Left cardiac atrium (tissue), 4 donors: Measurements from ENCODE around the gene SLCO3A1. TPM values are rescaled to one million over a fixed set of nuclear protein-coding genes. Genes with fewer than 3 reads are reported as not detected.
"Not testable (repeated sequence)": the region's sequence is repeated elsewhere in the genome, so short reads cannot be mapped to it uniquely, and the experiment has no call there.

Experiments
- ATAC-seq, 2 donors: fragments of 200-7000 bp; cut with Tn5 transposase; one replicate each; pipeline ENCODE4 v1.9.1; 2020; ENCODE audit warnings: mild to moderate bottlenecking in 2 of 2, moderate library complexity in 2 of 2
- DNase-seq: peaks from one replicate; pipeline ENCODE4 v3.0.0-alpha.2; 2020
- intact Hi-C, 2 donors: fragments of 100-400 bp; cut with DNase I; formaldehyde crosslinking; loops; one replicate each; pipeline versions ENCODE4 v1.14.1 to v1.15.1; 2022 to 2023
- total RNA-seq, 2 donors: library from RNA; stranded (reverse); fragmentation: NEBNext Ultra II Directional; extraction: Animal tissue kit (Norgen Biotek cat#: 25700); gene quantifications; one replicate each; pipeline ENCODE4 v1.2.1, GENCODE V29; 2021
- donor health status: DM: no; HTN: yes; CAD: no.
- donor health status: DM: no; HTN: yes; CAD: no; lungs with severe emphysema.
- donor health status: DM: yes; HTN: yes; CAD: no.
- donor health status: Dilated cardiomyopathy.

Gene SLCO3A1
- total RNA-seq, 2 donors from 2014 or later, result 37.8 to 47.7 TPM

DNA sequence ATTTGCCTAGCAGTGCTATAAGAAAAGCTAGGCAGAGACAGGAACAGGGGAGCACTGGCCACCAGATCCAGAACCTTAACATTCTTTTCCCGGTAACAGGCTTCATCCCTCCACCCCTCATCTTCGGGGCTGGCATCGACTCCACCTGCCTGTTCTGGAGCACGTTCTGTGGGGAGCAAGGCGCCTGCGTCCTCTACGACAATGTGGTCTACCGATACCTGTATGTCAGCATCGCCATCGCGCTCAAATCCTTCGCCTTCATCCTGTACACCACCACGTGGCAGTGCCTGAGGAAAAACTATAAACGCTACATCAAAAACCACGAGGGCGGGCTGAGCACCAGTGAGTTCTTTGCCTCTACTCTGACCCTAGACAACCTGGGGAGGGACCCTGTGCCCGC, 309.1 kb downstream of the SLCO3A1 start:
- ATAC-seq (no peak), DNase-seq (no peak)
- intact Hi-C loops, result no loop called here

DNA sequence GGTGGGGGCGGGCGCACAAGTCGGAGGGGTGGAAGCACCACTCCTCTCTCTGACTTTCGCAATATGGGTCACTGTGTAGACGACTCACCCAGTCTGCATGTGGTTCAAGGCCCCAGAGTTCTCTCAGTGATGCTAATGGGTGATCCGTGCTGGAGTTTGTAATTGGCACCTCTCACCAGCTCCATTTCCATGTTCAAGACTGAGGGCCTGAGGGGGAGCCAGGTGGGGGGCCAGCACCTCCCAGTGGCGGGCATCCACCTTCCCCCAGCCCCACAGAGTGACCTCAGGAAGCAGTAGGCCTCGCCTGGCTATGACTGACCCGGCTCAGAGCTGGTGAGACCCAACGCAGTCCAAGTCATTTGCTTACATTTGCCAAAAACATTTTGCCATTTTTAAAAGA, 310.1 kb downstream of the SLCO3A1 start:
- ATAC-seq (no peak), DNase-seq (no peak)
- intact Hi-C loops, result no loop called here

GRCh38 chr15:92164327-92165000, 311.0 kb downstream of the SLCO3A1 start:
- ATAC-seq (no peak), DNase-seq (no peak)
- intact Hi-C loops, result no loop called here

DNA sequence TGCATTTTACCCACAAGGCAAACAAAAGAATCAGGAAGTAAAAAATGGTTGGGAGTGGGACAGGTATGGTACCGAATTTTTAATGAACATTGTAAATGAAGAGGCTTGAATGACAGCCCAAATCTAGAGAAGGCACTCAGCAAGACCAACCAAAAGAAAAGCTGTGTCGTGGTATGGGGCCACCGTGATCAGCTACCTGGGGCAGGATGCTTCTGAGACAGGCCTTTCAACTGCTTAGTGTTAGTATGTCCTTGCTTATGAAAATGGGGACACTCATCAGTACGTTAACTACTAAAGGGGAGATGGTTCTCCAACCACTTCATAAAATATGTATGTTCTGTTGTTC, 311.5 kb downstream of the SLCO3A1 start:
- DNase-seq (no peak), ATAC-seq (no peak)
- intact Hi-C loops, result no loop called here

DNA sequence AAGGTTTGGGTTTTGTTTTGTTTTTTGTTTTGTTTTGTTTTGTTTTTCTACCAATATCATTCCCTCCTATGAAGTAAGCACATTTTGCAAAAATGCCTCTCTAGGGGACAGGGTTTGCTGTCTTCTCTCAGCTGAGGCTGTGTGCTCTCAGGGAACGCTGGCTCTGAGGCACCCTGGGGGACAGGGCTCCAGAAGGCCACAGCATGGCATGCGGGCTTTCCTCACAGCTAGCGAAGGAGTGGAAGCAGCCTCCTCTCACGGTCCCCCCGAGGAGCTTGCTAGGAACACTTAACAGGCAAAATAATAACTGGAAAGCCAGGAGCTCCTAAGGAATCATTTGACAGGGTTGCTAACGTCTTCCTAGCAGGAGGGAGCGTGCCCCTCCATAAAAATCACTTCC, 312.5 kb downstream of the SLCO3A1 start:
- DNase-seq, result no peak
- ATAC-seq, result no peak
- intact Hi-C loops, result no loop called here

DNA sequence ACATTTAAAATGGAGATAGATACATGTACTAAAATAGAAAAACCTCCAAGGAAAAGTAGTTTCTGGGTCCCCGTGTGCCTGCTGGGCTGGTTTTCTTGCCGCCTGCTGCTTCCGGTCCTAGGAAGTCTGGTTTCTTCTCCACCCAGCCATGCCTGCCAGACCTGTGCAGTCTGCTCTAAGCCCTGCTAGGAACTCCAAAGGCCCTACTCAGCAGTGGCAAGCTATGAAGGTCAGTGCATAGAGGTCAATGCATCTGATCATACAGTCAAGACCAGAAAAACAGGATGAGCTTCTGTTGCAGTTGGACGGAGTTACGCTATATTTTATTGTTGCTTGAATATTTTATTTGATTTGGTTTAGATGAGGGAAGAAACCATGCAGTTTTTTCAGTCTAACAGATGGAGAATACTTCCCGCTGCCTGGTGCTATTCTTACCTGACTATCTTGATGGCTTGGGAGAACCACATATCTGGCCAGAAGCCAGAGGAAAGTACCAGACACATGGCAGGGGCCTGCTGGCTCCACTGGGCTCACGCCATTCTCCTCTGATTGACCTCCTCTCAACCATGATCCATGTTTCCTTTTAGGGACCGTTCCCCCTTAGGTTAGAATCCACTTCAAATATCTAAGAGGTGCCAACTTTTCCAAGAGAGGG, 313.4 kb downstream of the SLCO3A1 start:
- DNase-seq, result no peak
- peak; percentile 73 to 85 for ATAC-seq
- intact Hi-C loops, result no loop called here

DNA sequence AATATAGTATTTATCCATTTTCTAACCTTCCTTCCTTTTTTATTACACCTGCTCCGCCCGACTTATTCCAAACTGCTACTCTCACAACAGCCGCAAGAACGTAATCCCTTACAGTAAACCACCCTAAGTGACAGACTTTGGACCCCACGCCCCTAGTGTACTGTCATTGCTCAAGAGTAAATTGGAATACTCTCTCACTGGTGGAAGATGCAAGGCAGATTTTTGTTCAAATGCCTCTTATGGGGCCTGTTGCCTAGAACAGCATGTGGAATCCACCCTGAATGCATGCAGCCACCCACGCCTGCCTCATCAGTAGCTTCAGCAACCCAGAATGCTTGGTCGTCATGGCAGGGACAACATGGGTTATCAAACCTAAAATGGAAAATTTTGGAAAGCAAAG, 313.9 kb downstream of the SLCO3A1 start:
- DNase-seq, result no peak
- ATAC-seq, result peak in 1 of 2 donors; percentile 16
- intact Hi-C loops, result no loop called here

- intact Hi-C loops, result no loop called here
- ATAC-seq, result no peak
- no peak for DNase-seq
Measured at GRCh38 chr15:92168066-92168683, 314.7 kb downstream of the SLCO3A1 start.

DNA sequence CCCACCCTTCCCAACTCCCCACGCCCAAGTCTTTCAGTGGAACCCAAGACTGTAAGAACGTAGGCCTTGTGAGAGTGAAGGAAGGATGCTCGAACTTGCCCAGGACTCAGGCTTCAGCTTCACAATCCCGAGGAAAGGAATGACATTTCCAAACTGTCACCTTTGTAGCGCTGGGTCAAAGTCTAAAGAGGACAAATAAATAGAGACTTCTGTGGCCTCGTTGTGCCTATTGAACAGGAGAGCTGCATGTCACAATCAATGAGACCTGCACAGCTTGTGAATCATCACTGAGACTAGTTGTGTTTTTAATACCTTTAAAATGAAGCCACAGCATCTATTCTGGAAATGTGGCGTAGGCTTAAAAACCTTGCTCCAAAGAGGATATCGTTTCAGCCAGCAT, 317.4 kb downstream of the SLCO3A1 start:
- ATAC-seq, result no peak
- no peak for DNase-seq
- intact Hi-C loops, result no loop called here

- ATAC-seq (no peak), DNase-seq (no peak)
- intact Hi-C loops, result no loop called here
Measured at GRCh38 chr15:92178911-92179310, 325.4 kb downstream of the SLCO3A1 start.

DNA sequence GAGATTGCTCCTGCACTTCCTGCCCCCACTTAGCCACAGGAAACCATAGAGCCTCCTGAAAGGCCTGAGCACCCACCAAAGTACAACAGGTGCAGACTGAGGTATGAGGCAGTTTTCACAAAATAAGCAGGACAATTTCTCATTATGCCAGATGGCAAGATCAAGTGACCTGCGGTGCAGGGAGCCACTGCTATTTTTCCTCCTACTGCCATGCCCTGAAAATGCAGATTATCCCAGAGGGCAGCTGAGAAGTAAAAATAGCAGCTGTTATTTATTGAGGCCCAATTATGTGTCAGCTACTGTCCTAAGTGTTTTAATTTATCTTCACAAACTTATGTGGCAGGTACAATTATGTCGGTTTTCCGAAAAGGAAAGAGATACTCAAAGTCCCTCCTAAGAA, 330.6 kb downstream of the SLCO3A1 start:
- intact Hi-C loops, result no loop called here
- ATAC-seq, result no peak

GRCh38 chr15:92184679-92185230, 331.2 kb downstream of the SLCO3A1 start:
- ATAC-seq (no peak), DNase-seq (no peak)
- intact Hi-C loops, result no loop called here

More for the DNA sequence above, 330.6 kb downstream of the SLCO3A1 start:
- no peak for DNase-seq

- DNase-seq (no peak), ATAC-seq (no peak)
- intact Hi-C loops, result no loop called here
Measured at GRCh38 chr15:92187975-92188374, 334.5 kb downstream of the SLCO3A1 start.

DNA sequence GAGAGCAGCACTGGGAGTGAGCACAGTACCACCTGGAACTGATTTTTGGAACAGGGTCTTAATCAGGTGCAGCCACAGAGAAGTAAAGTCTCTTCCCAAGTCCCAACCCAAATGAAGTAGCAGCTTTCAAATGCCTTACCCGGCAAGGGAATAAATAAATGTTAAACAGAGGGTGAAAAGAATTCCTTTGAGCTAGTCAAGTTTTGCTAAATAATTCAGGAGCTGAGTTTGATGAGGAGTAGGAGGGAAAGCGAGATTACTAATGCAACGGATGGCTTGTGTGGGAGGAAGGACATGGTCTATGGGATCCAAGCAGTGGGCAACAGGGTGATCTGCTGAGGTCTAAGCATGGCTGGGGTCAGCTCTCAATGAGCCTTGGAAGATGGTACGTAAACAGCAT, 335.7 kb downstream of the SLCO3A1 start:
- ATAC-seq (no peak), DNase-seq (no peak)
- intact Hi-C loops, result no loop called here

- intact Hi-C loops, result no loop called here
Measured at GRCh38 chr15:92195241-92195640, 341.7 kb downstream of the SLCO3A1 start.

DNA sequence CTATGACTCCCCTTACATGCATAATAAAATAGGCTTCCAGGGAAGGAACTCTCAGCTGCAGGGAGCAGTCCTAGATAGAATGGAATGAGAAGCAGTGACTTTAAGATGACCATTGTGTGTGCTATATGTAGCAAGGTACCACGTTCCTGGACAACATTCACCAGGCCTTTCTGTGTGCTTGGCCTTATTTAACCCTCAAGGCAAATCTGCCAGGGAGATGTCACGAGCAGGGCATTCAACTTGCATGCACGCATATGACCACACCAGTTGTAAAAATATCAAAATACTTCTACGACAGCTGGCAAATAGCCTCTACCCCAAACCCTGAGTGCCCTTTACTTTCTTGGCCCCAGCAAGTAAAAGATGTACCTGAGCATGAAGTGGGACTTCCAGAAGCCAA, 342.8 kb downstream of the SLCO3A1 start:
- DNase-seq, result no peak
- no peak for ATAC-seq
- intact Hi-C loops, result no loop called here

More at GRCh38 chr15:92195241-92195640, 341.7 kb downstream of the SLCO3A1 start:
- no peak for ATAC-seq
- DNase-seq, result no peak

GRCh38 chr15:92197746-92198145, 344.2 kb downstream of the SLCO3A1 start:
- intact Hi-C loops, result no loop called here
- no peak for ATAC-seq
- DNase-seq, result no peak

GRCh38 chr15:92200891-92201290, 347.4 kb downstream of the SLCO3A1 start:
- ATAC-seq, result no peak
- intact Hi-C loops, result loop anchor here in 1 of 2 donors (10.0 kb wide), 1 partner anchor 106 kb away; no protein-coding TSS in a partner anchor
- no peak for DNase-seq

DNA sequence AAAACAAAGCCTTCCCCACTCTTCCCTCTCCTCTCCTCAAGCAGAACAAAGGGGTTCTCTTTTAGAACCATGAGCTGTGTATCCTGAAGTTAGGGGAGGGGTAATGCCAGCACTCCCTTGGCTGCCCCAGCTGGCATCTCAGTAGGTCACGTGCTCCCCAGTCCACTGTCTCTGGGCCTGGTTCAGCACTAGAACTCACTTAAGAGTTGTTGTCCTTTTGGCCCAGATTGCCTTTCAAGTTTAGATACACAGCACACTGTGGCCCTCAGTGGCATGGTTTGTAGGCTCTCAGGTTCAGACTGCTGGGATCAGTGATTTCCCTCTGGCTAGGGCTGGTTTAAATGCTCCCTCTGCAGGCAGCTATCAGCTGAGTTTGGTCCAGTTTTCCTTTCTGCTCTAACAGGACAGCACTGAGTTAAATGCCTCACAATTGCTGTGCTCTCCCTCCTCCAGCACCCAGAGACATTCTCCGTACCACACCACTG, 351.8 kb downstream of the SLCO3A1 start:
- DNase-seq, result no peak
- peak; percentile 47 to 53 for ATAC-seq
- intact Hi-C loops, result loop anchor here (2.0 to 10.0 kb wide), 2 partner anchors 106 to 110 kb away; no protein-coding TSS in a partner anchor

GRCh38 chr15:92207601-92208000, 354.1 kb downstream of the SLCO3A1 start:
- DNase-seq, result not testable (repeated sequence)

More at GRCh38 chr15:92207601-92208000, 354.1 kb downstream of the SLCO3A1 start:
- ATAC-seq, result not testable (repeated sequence)
- intact Hi-C loops, result loop anchor here in 1 of 2 donors (10.0 kb wide), 1 partner anchor 113 kb away; no protein-coding TSS in a partner anchor
